Uterus (tissue), 4 donors: ENCODE measurements around the gene RIOK2. TPM values are rescaled to one million over a fixed set of nuclear protein-coding genes. Genes with fewer than 3 reads are reported as not detected.

Experiments used
- DNase-seq, 2 donors: peaks; one replicate each; pipeline ENCODE4 v3.0.0-alpha.2; 2019 to 2020
- H3K27ac ChIP-seq, 2 donors: fragments of 200-600 bp; sonication (generic); 1 replicate in 1 of 2; 2 replicates in 1 of 2; pipeline ENCODE4 v1.5.1; 2016 to 2018
- H3K27me3 ChIP-seq, 2 donors: fragments of 200-600 bp; sonication (generic); one replicate each; pipeline ENCODE4 v1.5.1; 2018 to 2019; ENCODE audit warnings: control low read depth in 1 of 2
- H3K36me3 ChIP-seq, 2 donors: fragments of 200-600 bp; sonication (generic); one replicate each; pipeline ENCODE4 v1.5.1; 2019; ENCODE audit warnings: control low read depth in 1 of 2
- H3K4me1 ChIP-seq, 2 donors: fragments of 200-600 bp; sonication (generic); one replicate each; pipeline ENCODE4 v1.5.1; 2018 to 2019; ENCODE audit warnings: control low read depth in 1 of 2
- H3K4me3 ChIP-seq, 2 donors: fragments of 200-600 bp; sonication (generic); 1 replicate in 1 of 2; 2 replicates in 1 of 2; pipeline ENCODE4 v1.5.1; 2018 to 2019; ENCODE audit warnings: mild to moderate bottlenecking in 1 of 2
- H3K9me3 ChIP-seq, 2 donors: fragments of 200-600 bp; sonication (generic); one replicate each; pipeline ENCODE4 v1.5.1; 2019; ENCODE audit warnings: control low read depth in 1 of 2
- CTCF ChIP-seq, 4 experiments: fragments of 200-600 bp in 2 of 4; fragments of 450-650 bp in 2 of 4; sonication (generic) in 2 of 4; IDR thresholded peaks; one replicate each; pipeline ENCODE4 v1.5.1; 2016 to 2019; ENCODE audit warnings: antibody characterized with exemption in 4 of 4, mild to moderate bottlenecking in 2 of 4, moderate library complexity in 1 of 4
- POLR2A ChIP-seq, 2 donors: fragments of 450-650 bp; IDR thresholded peaks; one replicate each; pipeline ENCODE4 v1.6.1; 2016; ENCODE audit warnings: antibody characterized with exemption in 2 of 2, mild to moderate bottlenecking in 1 of 2, moderate library complexity in 1 of 2
- intact Hi-C: fragments of 100-400 bp; cut with DNase I; formaldehyde crosslinking; loops from one replicate; pipeline ENCODE4 v1.15.1; 2023; ENCODE audit warnings: low total_unique reads
- total RNA-seq, 4 donors: library from RNA; depleted of rRNA in 3 of 4; stranded (reverse); fragments of >200 nt in 3 of 4; gene quantifications; one replicate each; pipeline versions ENCODE4 v1.1.0 to v1.2.4, GENCODE V29; 2014 to 2023
- donor health status: DM: yes; HTN: yes; CAD: no.

Gene RIOK2
- total RNA-seq, 4 donors from 2014 or later, result 7.7 to 51.9 (median 16.9) TPM

- Histone ChIP-seq H3K4me3 (no peak overlapping the region), H3K36me3 (no peaks in the 10 kb centered on the region), H3K27me3 (no peaks in the 10 kb centered on the region), H3K4me1 (no peaks in the 10 kb centered on the region), H3K27ac (no peak overlapping the region), H3K9me3 (no peaks in the 10 kb centered on the region)
- TF ChIP-seq POLR2A (IDR thresholded peaks at IDR 0.05), result no peak
- no peak for TF ChIP-seq CTCF (IDR thresholded peaks at IDR 0.05)
- no peak for DNase-seq
- intact Hi-C loops, result no loop called here
Measured at GRCh38 chr5:97131139-97131710, 51.8 kb downstream of the RIOK2 start.

- Histone ChIP-seq H3K4me1 (no peaks in the 10 kb centered on the region), H3K36me3 (no peaks in the 10 kb centered on the region), H3K4me3 (no peak overlapping the region), H3K9me3 (no peaks in the 10 kb centered on the region), H3K27me3 (no peaks in the 10 kb centered on the region), H3K27ac (no peak overlapping the region)
- DNase-seq, result no peak
- intact Hi-C loops, result no loop called here
- TF ChIP-seq CTCF (IDR thresholded peaks at IDR 0.05), result no peak
- no peak for TF ChIP-seq POLR2A (IDR thresholded peaks at IDR 0.05)
Measured at GRCh38 chr5:97127727-97128126, 55.3 kb downstream of the RIOK2 start.

GRCh38 chr5:97125125-97125683 is 57.8 kb downstream of the RIOK2 start:
- intact Hi-C loops, result no loop called here
- DNase-seq, result no peak
- no peaks in the 10 kb centered on the region for H3K9me3 ChIP-seq
- H3K4me3 ChIP-seq, result no peak overlapping the region
- H3K27me3 ChIP-seq, result no peaks in the 10 kb centered on the region
- TF ChIP-seq POLR2A (IDR thresholded peaks at IDR 0.05) (no peak), CTCF (IDR thresholded peaks at IDR 0.05) (no peak)
- no peaks in the 10 kb centered on the region for H3K36me3 ChIP-seq
- H3K4me1 ChIP-seq, result no peaks in the 10 kb centered on the region
- H3K27ac ChIP-seq, result no peak overlapping the region

- intact Hi-C loops, result no loop called here
- no peak for DNase-seq
- Histone ChIP-seq H3K27ac (no peak overlapping the region), H3K9me3 (no peaks in the 10 kb centered on the region), H3K4me1 (no peaks in the 10 kb centered on the region), H3K27me3 (no peaks in the 10 kb centered on the region), H3K4me3 (no peak overlapping the region), H3K36me3 (no peaks in the 10 kb centered on the region)
- no peak for TF ChIP-seq CTCF (IDR thresholded peaks at IDR 0.05)
- TF ChIP-seq POLR2A (IDR thresholded peaks at IDR 0.05), result no peak
Measured at GRCh38 chr5:97124335-97124734, 58.7 kb downstream of the RIOK2 start.

- intact Hi-C loops, result no loop called here
- no peaks in the 10 kb centered on the region for H3K9me3 ChIP-seq
- no peak for DNase-seq
- no peaks in the 10 kb centered on the region for H3K4me1 ChIP-seq
- no peak overlapping the region for H3K27ac ChIP-seq
- TF ChIP-seq CTCF (IDR thresholded peaks at IDR 0.05), result no peak
- TF ChIP-seq POLR2A (IDR thresholded peaks at IDR 0.05), result no peak
- no peaks in the 10 kb centered on the region for H3K36me3 ChIP-seq
- no peak overlapping the region for H3K4me3 ChIP-seq
- H3K27me3 ChIP-seq, result no peaks in the 10 kb centered on the region
Measured at GRCh38 chr5:97121848-97122247, 61.2 kb downstream of the RIOK2 start.
